ENCODE measurements around the gene RFNG. TPM values are rescaled to one million over a fixed set of nuclear protein-coding genes. Genes with fewer than 3 reads are reported as not detected.

The RFNG gene
- total RNA-seq, 4 donors from 2014 or later = 22.5 to 66.9 (median 49.0) TPM

- no peak for TF ChIP-seq CTCF (IDR thresholded peaks at IDR 0.05; ENCODE audit: low read depth)
These were observed 45.7 kb upstream of the RFNG start for GRCh38 chr17:82097184-82097918.

- TF ChIP-seq CTCF (IDR thresholded peaks at IDR 0.05; ENCODE audit: low read depth) = no peak
These were observed 45.1 kb upstream of the RFNG start for GRCh38 chr17:82096709-82097183.

GRCh38 chr17:82095777-82096708 lies 44.4 kb upstream of the RFNG start:
- no peak for TF ChIP-seq CTCF (IDR thresholded peaks at IDR 0.05; ENCODE audit: low read depth)

GRCh38 chr17:82094931-82095776 lies 43.5 kb upstream of the RFNG start:
- TF ChIP-seq CTCF (IDR thresholded peaks at IDR 0.05; ENCODE audit: low read depth) = no peak

- no peak for TF ChIP-seq CTCF (IDR thresholded peaks at IDR 0.05; ENCODE audit: low read depth)
These were observed 41.6 kb upstream of the RFNG start for GRCh38 chr17:82092995-82093751.

- TF ChIP-seq CTCF (IDR thresholded peaks at IDR 0.05; ENCODE audit: low read depth) = no peak
These were observed 41.0 kb upstream of the RFNG start for GRCh38 chr17:82092628-82092994.
